ENCODE data around the gene BAHCC1.

DNA sequence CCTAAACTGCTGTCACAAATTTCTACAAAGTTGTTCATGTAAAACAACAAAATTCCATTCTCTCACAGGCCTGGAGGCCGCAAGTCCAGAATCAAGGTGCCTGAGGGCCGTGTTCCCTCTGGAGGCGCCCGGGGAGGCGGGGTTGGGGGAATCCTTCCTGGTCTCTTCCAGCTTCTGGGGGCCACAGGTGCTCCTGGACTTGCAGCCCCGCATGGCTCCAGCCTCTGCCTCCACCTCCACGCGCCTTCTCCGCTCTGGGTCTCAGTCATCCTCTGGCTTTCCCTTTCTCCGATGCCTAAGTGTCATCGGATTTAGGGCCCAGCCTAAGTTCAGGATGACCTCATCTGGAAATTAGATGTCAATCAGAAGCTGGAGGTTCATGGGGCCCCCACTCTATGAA lies 28.6 kb upstream of the BAHCC1 start:
- no peak for TF ChIP-seq GATA2 (IDR thresholded peaks at IDR 0.05; ENCODE audit: low read depth, low read length)
- no peak for TF ChIP-seq GATA3 (IDR thresholded peaks at IDR 0.05; ENCODE audit: low read depth, low read length)

Measured in SH-SY5Y (cell line).